SJSA1 (cell line): ENCODE data around the gene NDUFV3. TPM values are rescaled to one million over a fixed set of nuclear protein-coding genes. Genes with fewer than 3 reads are reported as not detected.
"Not testable (repeated sequence)": the region's sequence is repeated elsewhere in the genome, so short reads cannot be mapped to it uniquely, and the experiment has no call there.

Experiments used
- DNase-seq, 2 experiments: peaks; one replicate each; pipeline ENCODE4 v3.0.0-alpha.2; 2015 to 2020; ENCODE audit warnings: low spot score in 2 of 2, low read depth in 1 of 2
- H3K27ac ChIP-seq: fragments of 250-450 bp; sonication (Bioruptor Pico); 2 replicates; pipeline ENCODE4 v1.5.1; 2020; ENCODE audit warnings: mild to moderate bottlenecking, moderate library complexity
- H3K27me3 ChIP-seq: fragments of 250-450 bp; sonication (Bioruptor Pico); replicated peaks from 2 replicates; pipeline ENCODE4 v1.5.1; 2020; ENCODE audit warnings: mild to moderate bottlenecking, moderate library complexity
- H3K36me3 ChIP-seq: fragments of 250-450 bp; sonication (Bioruptor Pico); 2 replicates; pipeline ENCODE4 v1.5.1; 2020; ENCODE audit warnings: mild to moderate bottlenecking
- H3K4me1 ChIP-seq: fragments of 250-450 bp; sonication (Bioruptor Pico); replicated peaks from 2 replicates; pipeline ENCODE4 v1.6.1; 2021; ENCODE audit warnings: mild to moderate bottlenecking
- H3K4me3 ChIP-seq: fragments of 250-450 bp; sonication (Bioruptor Pico); 2 replicates; pipeline ENCODE4 v1.5.1; 2020; ENCODE audit warnings: mild to moderate bottlenecking
- H3K9me3 ChIP-seq: fragments of 250-450 bp; sonication (Bioruptor Pico); replicated peaks from 2 replicates; pipeline ENCODE4 v1.5.1; 2020; ENCODE audit warnings: mild to moderate bottlenecking
- total RNA-seq: library from RNA; depleted of rRNA; stranded (reverse); fragments of >200 nt; shearing (Covaris generic); gene quantifications from 2 replicates; pipeline ENCODE4 v1.2.3, GENCODE V29; 2014; rRNA removed

NDUFV3 gene
- total RNA-seq: 49.2 and 54.9 TPM in 2 replicates

GRCh38 chr21:42892931-42893755, at the start of gene NDUFV3:
NDUFV3 (plus strand) TSS chr21:42893309; CDS start chr21:42893334, 25 bp downstream.
- H3K4me3 ChIP-seq: peak within 1 kb of the TSS; percentile 83
- DNase-seq: peak; percentile 99
- H3K4me1 ChIP-seq: peaks cover 5% of the 10 kb centered on the region
- peaks cover 36% of the 10 kb centered on the region for H3K36me3 ChIP-seq
- H3K27me3 ChIP-seq: no peaks in the 10 kb centered on the region
- peak within 1 kb of the TSS; percentile 57 for H3K27ac ChIP-seq
- no peaks in the 10 kb centered on the region for H3K9me3 ChIP-seq

- DNase-seq: no peak
- no peaks in the 10 kb centered on the region for H3K4me1 ChIP-seq
- peaks cover 80% of the 10 kb centered on the region for H3K36me3 ChIP-seq
Measured at GRCh38 chr21:42844411-42845113, 48.5 kb upstream of the NDUFV3 start.

GRCh38 chr21:42845296-42845965, 47.7 kb upstream of the NDUFV3 start:
- peaks cover 80% of the 10 kb centered on the region for H3K36me3 ChIP-seq
- H3K27me3 ChIP-seq: no peaks in the 10 kb centered on the region
- no peaks in the 10 kb centered on the region for H3K9me3 ChIP-seq
- no peak overlapping the region for H3K27ac ChIP-seq
- DNase-seq: no peak
- no peak overlapping the region for H3K4me3 ChIP-seq
- no peaks in the 10 kb centered on the region for H3K4me1 ChIP-seq

More at GRCh38 chr21:42844411-42845113, 48.5 kb upstream of the NDUFV3 start:
- Histone ChIP-seq H3K4me3 (no peak overlapping the region), H3K9me3 (no peaks in the 10 kb centered on the region), H3K27me3 (no peaks in the 10 kb centered on the region), H3K27ac (no peak overlapping the region)

GRCh38 chr21:42846221-42846620, 46.9 kb upstream of the NDUFV3 start:
- no peak for DNase-seq

GRCh38 chr21:42847051-42847707, 45.9 kb upstream of the NDUFV3 start:
- Histone ChIP-seq H3K4me1 (no peaks in the 10 kb centered on the region), H3K27me3 (no peaks in the 10 kb centered on the region), H3K27ac (no peak overlapping the region), H3K4me3 (no peak overlapping the region), H3K36me3 (peaks cover 84% of the 10 kb centered on the region), H3K9me3 (no peaks in the 10 kb centered on the region)
- DNase-seq: no peak

More at GRCh38 chr21:42846221-42846620, 46.9 kb upstream of the NDUFV3 start:
- H3K4me3 ChIP-seq: no peak overlapping the region
- H3K27me3 ChIP-seq: no peaks in the 10 kb centered on the region
- no peak overlapping the region for H3K27ac ChIP-seq
- H3K4me1 ChIP-seq: no peaks in the 10 kb centered on the region
- H3K9me3 ChIP-seq: no peaks in the 10 kb centered on the region
- H3K36me3 ChIP-seq: peaks cover 80% of the 10 kb centered on the region

GRCh38 chr21:42847726-42848125, 45.4 kb upstream of the NDUFV3 start:
- Histone ChIP-seq H3K27me3 (no peaks in the 10 kb centered on the region), H3K36me3 (peaks cover 84% of the 10 kb centered on the region), H3K27ac (no peak overlapping the region), H3K4me1 (no peaks in the 10 kb centered on the region), H3K9me3 (no peaks in the 10 kb centered on the region), H3K4me3 (no peak overlapping the region)
- no peak for DNase-seq

- H3K4me1 ChIP-seq, H3K4me3 ChIP-seq, DNase-seq, H3K27me3 ChIP-seq, H3K9me3 ChIP-seq, H3K27ac ChIP-seq: not testable (repeated sequence)
- H3K36me3 ChIP-seq: peaks cover 86% of the 10 kb centered on the region
Measured at GRCh38 chr21:42848144-42848931, 44.8 kb upstream of the NDUFV3 start.

- peaks cover 89% of the 10 kb centered on the region for H3K36me3 ChIP-seq
- H3K4me3 ChIP-seq: no peak overlapping the region
- H3K27ac ChIP-seq: no peak overlapping the region
- no peaks in the 10 kb centered on the region for H3K9me3 ChIP-seq
- no peak for DNase-seq
- H3K27me3 ChIP-seq: no peaks in the 10 kb centered on the region
- no peaks in the 10 kb centered on the region for H3K4me1 ChIP-seq
Measured at GRCh38 chr21:42848932-42849758, 44.0 kb upstream of the NDUFV3 start.

GRCh38 chr21:42849759-42850412, 43.2 kb upstream of the NDUFV3 start:
- no peak for DNase-seq
- Histone ChIP-seq H3K27me3 (no peaks in the 10 kb centered on the region), H3K9me3 (no peaks in the 10 kb centered on the region), H3K4me1 (no peaks in the 10 kb centered on the region), H3K4me3 (no peak overlapping the region), H3K36me3 (peaks cover 89% of the 10 kb centered on the region), H3K27ac (no peak overlapping the region)

GRCh38 chr21:42850463-42850862, 42.6 kb upstream of the NDUFV3 start:
- H3K27ac ChIP-seq: no peak overlapping the region
- H3K4me1 ChIP-seq: no peaks in the 10 kb centered on the region
- H3K4me3 ChIP-seq: no peak overlapping the region
- peaks cover 89% of the 10 kb centered on the region for H3K36me3 ChIP-seq
- DNase-seq: no peak
- H3K27me3 ChIP-seq: no peaks in the 10 kb centered on the region
- H3K9me3 ChIP-seq: no peaks in the 10 kb centered on the region

- Histone ChIP-seq H3K4me3 (no peak overlapping the region), H3K27me3 (no peaks in the 10 kb centered on the region), H3K36me3 (peaks cover 89% of the 10 kb centered on the region), H3K9me3 (no peaks in the 10 kb centered on the region), H3K4me1 (no peaks in the 10 kb centered on the region), H3K27ac (no peak overlapping the region)
- peak in 1 of 2 experiments; percentile 14 for DNase-seq
Measured at GRCh38 chr21:42850866-42851391, 42.2 kb upstream of the NDUFV3 start.
